Measurements from ENCODE around the gene DNAJC24. TPM values are rescaled to one million over a fixed set of nuclear protein-coding genes. Genes with fewer than 3 reads are reported as not detected.

Gene DNAJC24
- total and polyA plus RNA-seq, 4 experiments from 2014 or later, result 11.5 to 27.1 (median 20.3) TPM

DNA sequence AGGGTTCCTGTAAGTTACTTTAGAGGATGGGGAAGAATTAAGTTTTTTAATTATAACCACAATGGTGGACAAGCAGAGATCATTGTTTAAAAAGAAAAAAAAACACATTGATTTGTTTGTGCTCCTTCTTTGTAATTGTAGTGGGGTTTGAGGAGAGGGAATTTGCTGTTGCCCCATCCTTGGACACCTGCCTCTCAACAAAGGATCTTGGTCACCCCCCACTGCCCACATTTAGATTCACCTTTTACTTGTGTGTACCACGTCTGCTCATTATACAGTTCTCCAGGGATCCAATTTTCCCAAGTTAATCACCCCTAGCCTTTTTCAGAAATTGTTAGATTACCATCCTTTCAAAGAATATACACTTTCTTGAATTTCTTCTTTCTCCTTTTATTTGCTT, 53.0 kb downstream of the DNAJC24 start:
- DNase-seq, result no peak
- Mint-ChIP-seq H3K27me3 (no peaks in the 10 kb centered on the region), H3K4me1 (peaks cover 0 to 2% (median 0%) of the 10 kb centered on the region in 4 donors), H3K36me3 (peaks cover 11 to 15% of the 10 kb centered on the region in 2 donors), H3K9me3 (no peaks in the 10 kb centered on the region), H3K4me3 (no peak overlapping the region), H3K27ac (no peak overlapping the region)
- Histone ChIP-seq H3K4me1 (ENCODE audit: insufficient read depth, low read length) (no peaks in the 10 kb centered on the region), H3K9me3 (ENCODE audit: control insufficient read depth in 1 of 2, low read length in 2 of 2) (no peaks in the 10 kb centered on the region), H3K27ac (ENCODE audit: low read depth, low read length) (no peak overlapping the region), H3K4me3 (ENCODE audit: low read length in 2 of 2) (no peak overlapping the region), H3K36me3 (ENCODE audit: insufficient read depth, low read length) (no peaks in the 10 kb centered on the region), H3K27me3 (ENCODE audit: insufficient read depth, low read length) (no peaks in the 10 kb centered on the region)
- ChIA-PET CTCF (ENCODE audit: partially characterized antibody) (no interaction called here), POLR2A (ENCODE audit: partially characterized antibody) (no interaction called here)
- intact Hi-C loops (cut with micrococcal nuclease), result no loop called here

DNA sequence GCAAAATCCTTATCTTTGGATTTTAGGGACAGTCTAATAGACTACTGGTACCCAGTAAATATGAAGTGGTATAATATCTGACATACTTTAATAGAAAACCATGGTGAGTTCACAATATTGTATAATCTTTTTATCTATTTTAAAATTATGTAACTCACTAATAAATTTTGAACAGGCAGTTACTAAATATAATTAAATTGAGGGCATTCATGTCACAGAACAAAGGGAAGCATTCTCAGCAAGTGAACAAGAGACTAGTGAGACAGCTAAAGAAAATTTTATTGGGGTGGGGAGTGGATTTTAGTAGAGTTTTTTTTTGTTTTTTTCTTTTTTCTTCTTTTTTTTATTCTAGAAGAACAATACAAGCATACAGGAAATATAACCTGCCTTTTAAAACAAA, 55.0 kb downstream of the DNAJC24 start:
- DNase-seq, result no peak
- ChIA-PET CTCF (ENCODE audit: partially characterized antibody) (no interaction called here), POLR2A (ENCODE audit: partially characterized antibody) (no interaction called here)
- Histone ChIP-seq H3K27ac (ENCODE audit: low read depth, low read length) (no peak overlapping the region), H3K4me1 (ENCODE audit: insufficient read depth, low read length) (no peaks in the 10 kb centered on the region), H3K36me3 (ENCODE audit: insufficient read depth, low read length) (no peaks in the 10 kb centered on the region), H3K27me3 (ENCODE audit: insufficient read depth, low read length) (no peaks in the 10 kb centered on the region), H3K9me3 (ENCODE audit: control insufficient read depth in 1 of 2, low read length in 2 of 2) (no peaks in the 10 kb centered on the region), H3K4me3 (ENCODE audit: low read length in 2 of 2) (no peak overlapping the region)
- H3K9me3 Mint-ChIP-seq, result no peaks in the 10 kb centered on the region
- H3K36me3 Mint-ChIP-seq, result peaks cover 16 to 19% of the 10 kb centered on the region in 2 donors
- H3K27ac Mint-ChIP-seq, result no peak overlapping the region
- intact Hi-C loops (cut with micrococcal nuclease), result no loop called here
- peaks cover 0 to 2% (median 0%) of the 10 kb centered on the region in 4 donors for H3K4me1 Mint-ChIP-seq
- no peaks in the 10 kb centered on the region for H3K27me3 Mint-ChIP-seq
- H3K4me3 Mint-ChIP-seq, result no peak overlapping the region

DNA sequence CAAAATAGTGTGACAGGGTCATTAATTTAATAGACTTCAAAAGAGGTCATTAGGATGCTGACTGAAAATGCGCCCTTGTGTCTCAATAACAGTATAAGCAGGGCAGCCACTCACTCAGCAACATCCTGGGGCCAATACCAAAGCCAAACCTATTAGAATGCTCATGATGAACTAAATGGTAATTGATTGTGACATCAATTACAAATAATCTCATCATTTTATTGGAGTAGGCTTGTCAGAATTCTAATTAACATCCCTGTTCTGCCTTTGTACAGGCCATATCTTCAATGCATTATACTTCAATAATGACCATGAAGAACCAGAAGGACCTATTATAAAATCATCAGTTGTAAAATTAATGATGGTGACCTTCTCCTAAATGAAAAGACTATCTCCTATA, 64.2 kb downstream of the DNAJC24 start:
- H3K4me1 Mint-ChIP-seq, result peaks cover 0 to 14% (median 3%) of the 10 kb centered on the region in 4 donors

DNA sequence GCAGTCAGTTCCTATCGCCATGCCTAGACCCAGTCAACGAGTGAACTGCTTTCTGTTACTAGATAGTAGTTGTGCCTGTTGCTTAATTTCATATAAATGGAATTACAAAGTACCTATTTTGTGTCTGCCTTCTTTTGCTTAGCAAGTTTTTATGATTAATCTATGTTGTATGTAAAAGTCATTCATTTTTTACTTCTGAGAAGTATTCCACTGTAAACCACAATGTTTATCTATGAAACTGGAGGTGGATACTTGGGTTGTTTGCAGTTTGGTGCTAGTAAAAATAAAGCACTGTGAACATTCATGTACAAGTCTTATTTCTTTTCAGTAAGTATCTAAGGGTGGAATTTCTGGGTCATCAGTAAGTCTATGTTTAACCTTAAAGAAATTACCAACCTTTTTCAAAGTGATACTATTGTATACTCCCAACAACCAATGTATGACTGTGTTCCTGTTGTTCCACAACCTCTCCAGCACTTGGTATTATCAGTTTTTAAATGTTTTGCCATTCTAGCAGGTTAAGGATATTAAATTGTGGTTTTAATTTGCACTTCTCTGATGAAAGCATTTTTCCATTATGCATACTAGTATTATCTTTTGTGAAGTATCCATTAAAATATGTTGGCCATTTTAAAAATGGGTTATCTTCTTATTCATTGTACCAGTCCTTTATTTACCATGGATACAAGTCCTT, 68.2 kb downstream of the DNAJC24 start:
- ChIA-PET CTCF (ENCODE audit: partially characterized antibody) (no interaction called here), POLR2A (ENCODE audit: partially characterized antibody) (no interaction called here)
- peak overlapping the region in 2 of 7 donors; percentile 17 to 25 for H3K27ac Mint-ChIP-seq
- no peaks in the 10 kb centered on the region for H3K9me3 ChIP-seq (ENCODE audit: control insufficient read depth in 1 of 2, low read length in 2 of 2)
- no peaks in the 10 kb centered on the region for H3K27me3 ChIP-seq (ENCODE audit: insufficient read depth, low read length)
- no peaks in the 10 kb centered on the region for H3K4me1 ChIP-seq (ENCODE audit: insufficient read depth, low read length)
- H3K36me3 Mint-ChIP-seq, result peaks cover 5 to 10% of the 10 kb centered on the region in 2 donors
- no peak for DNase-seq
- H3K4me3 Mint-ChIP-seq, result no peak overlapping the region
- H3K27ac ChIP-seq (ENCODE audit: low read depth, low read length), result no peak overlapping the region
- no peak overlapping the region for H3K4me3 ChIP-seq (ENCODE audit: low read length in 2 of 2)
- intact Hi-C loops (cut with micrococcal nuclease), result no loop called here
- H3K36me3 ChIP-seq (ENCODE audit: insufficient read depth, low read length), result no peaks in the 10 kb centered on the region
- peaks cover 0 to 10% (median 2%) of the 10 kb centered on the region in 8 donors for H3K9me3 Mint-ChIP-seq
- H3K4me1 Mint-ChIP-seq, result peaks cover 3 to 21% (median 5%) of the 10 kb centered on the region in 4 donors
- H3K27me3 Mint-ChIP-seq, result no peaks in the 10 kb centered on the region

More for the DNA sequence above, 64.2 kb downstream of the DNAJC24 start:
- Histone ChIP-seq H3K27ac (ENCODE audit: low read depth, low read length) (no peak overlapping the region), H3K4me3 (ENCODE audit: low read length in 2 of 2) (no peak overlapping the region), H3K27me3 (ENCODE audit: insufficient read depth, low read length) (no peaks in the 10 kb centered on the region), H3K9me3 (ENCODE audit: control insufficient read depth in 1 of 2, low read length in 2 of 2) (no peaks in the 10 kb centered on the region), H3K36me3 (ENCODE audit: insufficient read depth, low read length) (no peaks in the 10 kb centered on the region), H3K4me1 (ENCODE audit: insufficient read depth, low read length) (no peaks in the 10 kb centered on the region)
- CTCF ChIA-PET (ENCODE audit: partially characterized antibody), result no interaction called here
- POLR2A ChIA-PET (ENCODE audit: partially characterized antibody), result no interaction called here
- H3K27me3 Mint-ChIP-seq, result no peaks in the 10 kb centered on the region
- no peak overlapping the region for H3K27ac Mint-ChIP-seq
- no peak for DNase-seq
- intact Hi-C loops (cut with micrococcal nuclease), result no loop called here
- H3K9me3 Mint-ChIP-seq, result peaks cover 0 to 7% (median under 1%) of the 10 kb centered on the region in 8 donors
- H3K36me3 Mint-ChIP-seq, result peaks cover 22 to 27% of the 10 kb centered on the region in 2 donors
- H3K4me3 Mint-ChIP-seq, result no peak overlapping the region

DNA sequence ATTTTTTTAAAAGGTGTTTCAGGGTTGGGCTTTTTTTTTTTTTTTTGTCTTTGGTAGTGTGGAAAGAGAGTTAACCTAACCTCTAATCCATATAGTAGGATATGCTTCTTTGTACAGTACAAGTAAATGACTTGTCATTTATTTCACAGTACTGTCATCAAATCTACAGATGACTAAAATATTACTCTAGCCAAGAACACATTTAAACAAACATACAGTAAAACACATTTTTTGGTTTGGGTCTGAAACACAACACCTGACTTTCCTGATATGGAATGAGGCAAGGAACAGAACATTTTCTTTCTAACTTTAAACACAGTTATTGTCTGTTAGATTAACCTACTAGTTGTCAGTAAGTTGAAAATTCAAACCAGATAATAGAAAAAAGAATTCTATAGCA, 71.6 kb downstream of the DNAJC24 start:
- Mint-ChIP-seq H3K9me3 (peaks cover 0 to 10% (median 2%) of the 10 kb centered on the region in 8 donors), H3K27me3 (no peaks in the 10 kb centered on the region), H3K4me3 (no peak overlapping the region), H3K27ac (no peak overlapping the region), H3K36me3 (peaks cover 3 to 14% of the 10 kb centered on the region in 2 donors), H3K4me1 (peaks cover 3 to 21% (median 6%) of the 10 kb centered on the region in 4 donors)
- POLR2A ChIA-PET (ENCODE audit: partially characterized antibody), result no interaction called here
- Histone ChIP-seq H3K27me3 (ENCODE audit: insufficient read depth, low read length) (no peaks in the 10 kb centered on the region), H3K9me3 (ENCODE audit: control insufficient read depth in 1 of 2, low read length in 2 of 2) (no peaks in the 10 kb centered on the region), H3K36me3 (ENCODE audit: insufficient read depth, low read length) (no peaks in the 10 kb centered on the region), H3K4me1 (ENCODE audit: insufficient read depth, low read length) (no peaks in the 10 kb centered on the region), H3K27ac (ENCODE audit: low read depth, low read length) (no peak overlapping the region), H3K4me3 (ENCODE audit: low read length in 2 of 2) (no peak overlapping the region)
- intact Hi-C loops (cut with micrococcal nuclease), result no loop called here
- CTCF ChIA-PET (ENCODE audit: partially characterized antibody), result no interaction called here
- no peak for DNase-seq

DNA sequence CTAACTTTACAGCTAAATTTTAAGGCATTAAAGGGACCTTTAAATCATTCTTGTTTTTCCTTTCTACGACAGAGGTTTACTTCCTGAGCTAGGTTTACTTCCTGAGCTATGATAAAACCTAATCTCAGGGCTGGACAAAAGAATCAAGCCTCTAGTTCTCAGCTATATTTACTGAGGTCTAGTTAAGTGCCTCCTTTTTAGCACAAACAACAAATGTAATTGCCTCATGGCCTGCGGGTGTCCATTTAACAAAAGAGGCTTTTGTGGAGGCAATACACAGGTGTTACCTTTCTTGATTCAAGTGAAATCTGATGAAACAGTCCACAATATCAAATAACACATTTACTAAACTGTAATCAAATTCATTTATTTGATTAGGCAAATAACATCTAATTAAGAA, 72.4 kb downstream of the DNAJC24 start:
- ChIA-PET POLR2A (ENCODE audit: partially characterized antibody) (no interaction called here), CTCF (ENCODE audit: partially characterized antibody) (no interaction called here)

DNA sequence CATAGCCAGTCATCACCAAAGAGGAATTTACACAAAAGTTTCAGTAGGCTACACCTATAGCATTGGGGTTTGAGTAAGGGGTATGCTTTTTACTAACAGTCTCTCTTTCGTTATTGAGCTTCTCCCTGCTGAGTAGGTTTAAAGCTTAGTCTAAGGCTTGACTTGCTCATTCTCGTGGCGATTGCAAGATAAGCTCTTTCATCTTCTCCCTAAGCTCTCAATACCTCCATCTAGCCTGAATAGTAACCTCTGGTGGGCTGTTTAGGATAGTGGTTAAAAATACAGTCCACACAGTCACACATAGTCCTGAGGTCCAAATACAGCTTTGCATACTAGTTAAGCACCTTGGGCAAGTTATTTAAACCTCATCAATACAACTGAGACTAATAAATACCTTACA, 74.1 kb downstream of the DNAJC24 start:
- Mint-ChIP-seq H3K4me3 (no peak overlapping the region), H3K9me3 (peaks cover 0 to 6% (median 0%) of the 10 kb centered on the region in 8 donors), H3K27me3 (no peaks in the 10 kb centered on the region), H3K4me1 (peaks cover 0 to 7% (median 4%) of the 10 kb centered on the region in 4 donors), H3K36me3 (peaks cover 14 to 33% of the 10 kb centered on the region in 2 donors), H3K27ac (no peak overlapping the region)
- no peaks in the 10 kb centered on the region for H3K4me1 ChIP-seq (ENCODE audit: insufficient read depth, low read length)
- no peak overlapping the region for H3K4me3 ChIP-seq (ENCODE audit: low read length in 2 of 2)
- H3K27ac ChIP-seq (ENCODE audit: low read depth, low read length), result no peak overlapping the region
- H3K27me3 ChIP-seq (ENCODE audit: insufficient read depth, low read length), result no peaks in the 10 kb centered on the region
- H3K36me3 ChIP-seq (ENCODE audit: insufficient read depth, low read length), result no peaks in the 10 kb centered on the region
- no peak for DNase-seq
- intact Hi-C loops (cut with micrococcal nuclease), result no loop called here
- H3K9me3 ChIP-seq (ENCODE audit: control insufficient read depth in 1 of 2, low read length in 2 of 2), result no peaks in the 10 kb centered on the region
- CTCF ChIA-PET (ENCODE audit: partially characterized antibody), result no interaction called here
- POLR2A ChIA-PET (ENCODE audit: partially characterized antibody), result no interaction called here

More for the DNA sequence above, 72.4 kb downstream of the DNAJC24 start:
- no peak for DNase-seq
- H3K9me3 Mint-ChIP-seq, result peaks cover 0 to 10% (median 2%) of the 10 kb centered on the region in 8 donors
- H3K4me1 ChIP-seq (ENCODE audit: insufficient read depth, low read length), result no peaks in the 10 kb centered on the region
- peaks cover 3 to 21% (median 6%) of the 10 kb centered on the region in 4 donors for H3K4me1 Mint-ChIP-seq
- intact Hi-C loops (cut with micrococcal nuclease), result no loop called here
- peaks cover 8 to 19% of the 10 kb centered on the region in 2 donors for H3K36me3 Mint-ChIP-seq
- H3K27ac Mint-ChIP-seq, result no peak overlapping the region
- no peaks in the 10 kb centered on the region for H3K27me3 ChIP-seq (ENCODE audit: insufficient read depth, low read length)
- no peak overlapping the region for H3K27ac ChIP-seq (ENCODE audit: low read depth, low read length)
- no peak overlapping the region for H3K4me3 Mint-ChIP-seq
- H3K4me3 ChIP-seq (ENCODE audit: low read length in 2 of 2), result no peak overlapping the region
- no peaks in the 10 kb centered on the region for H3K9me3 ChIP-seq (ENCODE audit: control insufficient read depth in 1 of 2, low read length in 2 of 2)
- H3K36me3 ChIP-seq (ENCODE audit: insufficient read depth, low read length), result no peaks in the 10 kb centered on the region
- no peaks in the 10 kb centered on the region for H3K27me3 Mint-ChIP-seq

All from CD4-positive, alpha-beta memory T cell (primary cell).